RCC 7860 (cell line): Measurements from ENCODE around the gene PBOV1.

Experiments used
- DNase-seq: peaks from one replicate; pipeline ENCODE4 v3.0.0-alpha.2; 2015; ENCODE audit warnings: low spot score
- FAIRE-seq: peaks from 2 replicates; lab custom pipeline; 2012; peaks lifted over from hg19 to GRCh38; lab: Jason Lieb, UNC

Gene PBOV1

GRCh38 chr6:138218449-138218848 lies at the start of gene PBOV1:
PBOV1 (minus strand) TSS chr6:138218491; CDS start chr6:138218395, 96 bp downstream.
- DNase-seq (no peak), FAIRE-seq (no peak)

GRCh38 chr6:138266095-138266494 lies 47.8 kb upstream of the PBOV1 start:
- no peak for DNase-seq
- FAIRE-seq, result no peak

- no peak for DNase-seq
- FAIRE-seq, result no peak
Measured at GRCh38 chr6:138264372-138264880, 46.1 kb upstream of the PBOV1 start.

- no peak for FAIRE-seq
- no peak for DNase-seq
Measured at GRCh38 chr6:138263963-138264362, 45.7 kb upstream of the PBOV1 start.

GRCh38 chr6:138261116-138261780 lies 43.0 kb upstream of the PBOV1 start:
- no peak for DNase-seq
- no peak for FAIRE-seq

GRCh38 chr6:138258991-138259390 lies 40.7 kb upstream of the PBOV1 start:
- DNase-seq, result no peak
- no peak for FAIRE-seq

- FAIRE-seq (no peak), DNase-seq (no peak)
Measured at GRCh38 chr6:138258197-138258596, 39.9 kb upstream of the PBOV1 start.

- DNase-seq, result no peak
- no peak for FAIRE-seq
Measured at GRCh38 chr6:138257638-138258040, 39.3 kb upstream of the PBOV1 start.

GRCh38 chr6:138255443-138255842 lies 37.2 kb upstream of the PBOV1 start:
- FAIRE-seq (no peak), DNase-seq (no peak)

- no peak for DNase-seq
- no peak for FAIRE-seq
Measured at GRCh38 chr6:138253731-138254130, 35.4 kb upstream of the PBOV1 start.

- no peak for FAIRE-seq
- DNase-seq, result peak; percentile 75
Measured at GRCh38 chr6:138250513-138251247, 32.4 kb upstream of the PBOV1 start.

GRCh38 chr6:138250053-138250452 lies 31.8 kb upstream of the PBOV1 start:
- DNase-seq (no peak), FAIRE-seq (no peak)

GRCh38 chr6:138248878-138249277 lies 30.6 kb upstream of the PBOV1 start:
- DNase-seq, result no peak
- no peak for FAIRE-seq

GRCh38 chr6:138248011-138248410 lies 29.7 kb upstream of the PBOV1 start:
- no peak for FAIRE-seq

GRCh38 chr6:138246650-138247440 lies 28.6 kb upstream of the PBOV1 start:
- DNase-seq (no peak), FAIRE-seq (no peak)

More at GRCh38 chr6:138248011-138248410, 29.7 kb upstream of the PBOV1 start:
- no peak for DNase-seq

- FAIRE-seq (no peak), DNase-seq (no peak)
Measured at GRCh38 chr6:138245751-138246150, 27.5 kb upstream of the PBOV1 start.

GRCh38 chr6:138242987-138243592 lies 24.8 kb upstream of the PBOV1 start:
- FAIRE-seq, result no peak
- no peak for DNase-seq

GRCh38 chr6:138241934-138242333 lies 23.6 kb upstream of the PBOV1 start:
- no peak for DNase-seq
- no peak for FAIRE-seq

- no peak for DNase-seq
- FAIRE-seq, result no peak
Measured at GRCh38 chr6:138241381-138241780, 23.1 kb upstream of the PBOV1 start.

- DNase-seq, result no peak
- no peak for FAIRE-seq
Measured at GRCh38 chr6:138240476-138241245, 22.4 kb upstream of the PBOV1 start.
